CD4-positive, alpha-beta T cell treated with Interleukin-2 at 100 ng/mL for 4 hours (primary cell): ENCODE data around the gene NFE2.

Experiments used
- DNase-seq: peaks from one replicate; pipeline ENCODE4 v3.0.0-alpha.2; 2020; ENCODE audit warnings: low spot score

NFE2 gene

GRCh38 chr12:54249489-54249888 lies 51.3 kb downstream of the NFE2 start:
- no peak for DNase-seq

- DNase-seq = no peak
Observed at GRCh38 chr12:54246011-54246641, 54.7 kb downstream of the NFE2 start.
